GM19328 (cell line): Measurements from ENCODE around the gene USP6NL.

Experiments used
- ATAC-seq: cut with Tn5 transposase; IDR thresholded peaks from one replicate; pipeline ENCODE4 v1.9.1; 2021; ENCODE audit warnings: mild to moderate bottlenecking, moderate library complexity; ENCODE audit not compliant: unreplicated experiment

Gene USP6NL

GRCh38 chr10:11483201-11484148 lies 128.0 kb downstream of the USP6NL start:
- ATAC-seq = no peak

- no peak for ATAC-seq
Observed at GRCh38 chr10:11482306-11482705, 129.1 kb downstream of the USP6NL start.

- ATAC-seq = no peak
Observed at GRCh38 chr10:11480687-11481086, 130.8 kb downstream of the USP6NL start.

- ATAC-seq = no peak
Observed at GRCh38 chr10:11479300-11479699, 132.2 kb downstream of the USP6NL start.

DNA sequence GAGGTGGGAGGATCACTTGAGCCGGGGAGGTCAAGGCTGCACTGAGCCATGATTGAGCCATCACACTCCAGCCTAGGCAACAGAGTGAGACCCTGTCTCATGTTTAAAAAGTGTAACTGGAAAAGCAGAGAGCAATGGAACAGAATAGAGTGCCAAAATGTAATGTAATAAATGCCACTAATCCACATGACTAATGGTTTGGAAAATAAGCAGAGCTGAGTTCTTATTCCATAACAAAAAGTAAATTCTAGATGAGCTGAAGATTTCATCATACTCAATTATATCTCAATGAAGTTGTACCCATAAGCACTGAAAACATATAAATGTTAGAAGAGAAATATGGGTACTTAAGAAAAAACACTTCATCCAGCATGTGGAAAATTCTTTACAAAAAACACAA lies 132.6 kb downstream of the USP6NL start:
- ATAC-seq = no peak

GRCh38 chr10:11475831-11476434 lies 135.5 kb downstream of the USP6NL start:
- ATAC-seq = no peak

GRCh38 chr10:11473128-11473760 lies 138.2 kb downstream of the USP6NL start:
- no peak for ATAC-seq

DNA sequence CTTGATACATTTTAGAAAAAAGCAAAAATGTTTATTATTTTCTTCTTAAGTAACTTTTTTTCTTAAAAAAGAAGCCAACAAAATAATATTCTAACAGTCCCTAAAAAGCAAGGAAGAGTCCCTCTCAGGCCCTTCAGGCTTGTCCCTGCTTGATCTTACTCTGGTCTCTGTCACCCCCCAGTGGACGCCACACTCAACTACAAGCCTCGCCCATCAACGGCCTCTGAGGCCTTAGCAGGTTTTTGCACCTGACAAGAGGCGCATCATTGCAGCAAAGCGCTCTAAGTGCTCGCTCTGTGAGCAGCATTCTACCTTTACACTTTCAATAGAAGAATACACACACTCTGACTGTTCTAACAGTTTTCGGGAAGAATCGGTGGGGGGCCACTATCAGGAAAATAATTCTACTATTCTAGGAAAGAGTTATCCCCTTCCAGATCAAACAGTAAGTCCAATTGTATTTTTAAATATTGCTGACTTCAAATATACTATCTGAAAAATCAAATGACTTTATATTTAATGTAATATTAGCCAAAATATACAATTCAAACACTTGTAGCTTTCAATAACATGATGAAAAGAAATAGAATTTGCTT lies 139.2 kb downstream of the USP6NL start:
- no peak for ATAC-seq

DNA sequence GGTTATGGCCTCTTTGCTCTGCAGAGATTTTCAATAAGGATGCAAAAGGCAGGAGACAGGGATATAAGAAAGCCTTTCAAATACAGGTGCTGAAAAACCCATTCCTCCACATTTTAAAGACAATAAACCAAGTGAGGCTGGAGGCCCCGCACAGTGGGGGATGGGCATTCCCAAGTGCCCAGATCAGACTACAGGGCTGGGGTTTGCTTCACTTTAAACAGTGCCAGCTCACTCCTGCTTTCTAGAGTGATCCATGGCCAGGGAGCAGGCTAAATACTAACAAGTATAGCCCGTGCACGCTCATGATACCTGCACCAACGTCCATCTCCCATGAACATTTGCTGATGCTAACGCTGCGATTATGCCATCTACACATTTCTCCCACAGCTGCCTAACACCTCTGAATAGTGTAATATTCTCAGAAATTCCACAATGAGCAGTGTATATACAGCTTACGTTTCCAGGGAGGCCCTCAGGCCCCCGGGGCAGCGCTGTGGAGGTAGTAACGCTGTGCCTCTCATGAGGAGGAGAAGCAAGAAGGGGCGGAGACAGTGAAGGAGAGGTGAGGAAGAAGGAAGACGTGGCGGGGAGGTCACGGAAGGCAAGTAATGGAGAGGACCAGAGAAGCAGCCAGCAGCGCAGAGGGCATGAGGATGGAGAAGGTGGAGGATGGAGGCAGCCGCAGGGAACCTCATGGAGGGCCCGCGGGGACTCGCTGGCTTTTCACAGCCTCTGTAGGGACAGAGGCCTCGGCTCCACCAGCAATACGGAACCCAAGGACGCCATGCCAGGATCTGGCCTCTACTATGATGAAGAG lies 141.7 kb downstream of the USP6NL start:
- ATAC-seq = no peak

DNA sequence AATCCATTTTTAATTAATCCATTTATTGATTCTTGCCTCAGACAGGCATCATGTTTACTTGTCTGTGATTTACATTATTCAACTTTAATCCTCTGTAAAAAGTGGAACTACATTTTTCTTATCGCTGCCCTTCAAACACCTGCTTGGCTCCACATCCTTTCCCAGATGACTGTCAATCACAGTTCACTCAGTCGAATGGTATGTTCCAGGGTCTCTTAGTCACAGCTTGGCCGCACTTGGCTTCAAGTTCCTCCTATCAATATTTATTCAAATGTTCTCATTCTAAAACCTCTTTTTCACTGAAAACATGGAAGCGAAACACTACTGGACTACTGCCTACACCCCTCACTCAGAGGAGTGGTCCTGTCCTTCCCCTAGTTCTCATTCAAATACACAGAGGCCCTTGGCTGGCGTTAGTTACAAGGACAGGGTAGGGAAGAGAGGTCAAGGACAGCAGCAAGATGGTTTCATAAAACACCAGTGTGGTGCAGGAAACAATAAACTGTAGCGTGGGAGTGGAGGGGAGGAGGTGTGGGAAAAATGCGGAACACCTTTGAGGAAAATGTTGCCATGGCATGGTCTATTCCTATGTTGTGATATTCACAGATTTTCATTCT lies 143.2 kb downstream of the USP6NL start:
- ATAC-seq = no peak

GRCh38 chr10:11465406-11465805 lies 146.0 kb downstream of the USP6NL start:
- ATAC-seq = no peak

GRCh38 chr10:11463111-11463510 lies 148.3 kb downstream of the USP6NL start:
- no peak for ATAC-seq

- ATAC-seq = no peak
Observed at GRCh38 chr10:11462071-11462470, 149.4 kb downstream of the USP6NL start.

GRCh38 chr10:11457336-11457735 lies 154.1 kb downstream of the USP6NL start:
- no peak for ATAC-seq

DNA sequence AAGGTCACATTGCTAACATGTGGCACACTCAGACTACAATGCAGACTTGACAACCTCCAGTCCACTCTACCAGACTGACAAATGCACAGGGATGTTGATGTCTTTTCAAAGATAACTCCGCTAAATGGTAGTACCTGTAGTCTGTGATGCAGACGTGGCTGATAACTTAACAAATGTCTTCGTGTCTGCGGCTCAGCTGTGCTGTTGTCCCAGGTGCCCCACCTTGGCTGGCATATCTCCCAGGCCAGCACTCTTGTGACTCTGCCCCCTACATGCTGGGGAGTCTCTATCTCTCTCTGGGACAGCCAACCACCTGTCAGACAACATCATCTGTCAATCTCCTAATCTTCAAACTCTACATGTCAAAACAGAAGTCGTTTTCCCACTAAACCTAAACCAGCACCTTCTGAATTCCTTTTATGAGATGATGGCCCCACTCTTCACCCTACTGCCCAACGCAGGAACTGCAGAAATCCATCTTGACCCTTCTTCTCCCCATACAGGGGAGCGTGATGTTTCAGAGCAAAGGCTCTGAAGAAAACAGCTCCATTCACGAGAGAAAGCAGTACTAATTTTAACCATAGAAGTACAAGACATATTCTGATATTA lies 156.4 kb downstream of the USP6NL start:
- ATAC-seq = no peak

DNA sequence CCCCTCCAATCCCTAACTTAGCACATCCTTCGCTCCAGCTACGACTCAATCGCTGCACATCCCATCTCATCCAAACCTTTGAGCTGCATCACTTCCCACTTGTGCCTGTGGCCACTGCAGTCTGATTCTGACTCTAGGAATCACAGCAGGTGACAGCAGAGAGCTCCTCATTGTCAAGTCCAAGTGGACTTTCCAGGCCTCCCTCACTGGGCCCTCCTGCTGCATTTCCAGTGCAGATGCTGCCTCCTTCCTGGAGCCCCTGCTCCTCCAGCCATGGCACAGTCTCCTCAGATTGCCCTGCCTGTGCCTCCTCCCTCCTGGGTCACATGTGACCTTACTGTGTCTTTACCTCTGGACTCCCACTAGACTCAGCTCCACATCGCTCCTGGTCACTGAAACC lies 157.3 kb downstream of the USP6NL start:
- no peak for ATAC-seq

- ATAC-seq = no peak
Observed at GRCh38 chr10:11451640-11452260, 159.7 kb downstream of the USP6NL start.

DNA sequence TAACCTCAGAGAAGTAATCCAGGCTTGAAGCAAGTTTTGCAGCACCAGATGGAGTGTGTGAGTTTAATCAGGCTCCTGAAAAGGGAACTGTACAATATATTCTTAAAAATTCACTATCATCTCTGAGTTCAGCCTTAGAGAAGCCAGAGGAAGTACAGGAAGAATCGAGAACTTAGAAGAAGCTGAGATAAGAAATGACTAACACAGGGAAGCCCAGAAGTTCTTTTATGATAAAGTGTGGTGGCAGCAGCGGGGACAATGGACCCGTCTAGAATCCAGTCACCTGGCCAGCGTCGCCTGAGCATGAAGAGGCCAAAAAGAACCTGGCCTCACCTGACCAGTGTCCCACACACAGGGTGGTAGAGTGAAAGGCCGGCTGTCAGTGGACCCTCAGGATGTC lies 161.0 kb downstream of the USP6NL start:
- no peak for ATAC-seq

DNA sequence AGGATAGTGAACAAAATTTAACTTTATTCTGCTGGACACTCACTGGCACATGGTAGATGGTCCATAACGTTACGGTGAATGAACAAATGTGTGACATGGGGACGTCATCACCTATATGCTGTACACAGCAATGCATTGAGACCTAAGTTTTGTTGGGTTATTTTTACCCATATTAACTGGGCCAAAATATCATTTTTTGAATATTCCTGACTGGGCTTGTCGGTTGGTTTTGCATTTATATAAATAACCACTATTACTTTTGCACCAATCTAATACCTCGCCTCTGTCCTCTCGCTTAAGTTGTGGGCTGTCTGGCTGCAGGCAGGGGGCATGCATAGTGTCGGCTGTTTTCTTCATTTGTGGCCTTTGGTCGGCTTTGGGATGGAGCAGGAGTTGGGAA lies 161.7 kb downstream of the USP6NL start:
- ATAC-seq = no peak
